ENCODE data around the gene RHCE.
"Not testable (repeated sequence)": the region's sequence is repeated elsewhere in the genome, so short reads cannot be mapped to it uniquely, and the experiment has no call there.

- TF ChIP-seq POLR2A (IDR thresholded peaks at IDR 0.05; ENCODE audit: low read length); GATA1 (IDR thresholded peaks at IDR 0.05; ENCODE audit: low read depth, low read length): not testable (repeated sequence)
These were observed 91.3 kb downstream of the RHCE start for GRCh38 chr1:25329336-25329735.
